HepG2 (cell line): ENCODE results near the gene CAPZB.

ENCODE experiments used
- CTCF ChIP-seq: sonication (generic); formaldehyde crosslinking; IDR thresholded peaks from 2 replicates; pipeline ENCODE4 v1.5.0; 2020; ENCODE audit warnings: mild to moderate bottlenecking, missing genetic modification reagents, moderate library complexity
- GLMP ChIP-seq: sonication (generic); formaldehyde crosslinking; IDR thresholded peaks from 2 replicates; pipeline ENCODE4 v1.9.0; 2021; ENCODE audit warnings: missing genetic modification reagents, mild to moderate bottlenecking, borderline replicate concordance
- IRF2 ChIP-seq: IDR thresholded peaks from 2 replicates; pipeline ENCODE4 v1.6.1; 2018; ENCODE audit warnings: missing genetic modification reagents, missing compliant biosample characterization
- IRF9 ChIP-seq: sonication (generic); formaldehyde crosslinking; IDR thresholded peaks from 2 replicates; pipeline ENCODE4 v1.8.0; 2022; ENCODE audit warnings: missing genetic modification reagents, mild to moderate bottlenecking, borderline replicate concordance
- MYC ChIP-seq: sonication (generic); formaldehyde crosslinking; IDR thresholded peaks from 2 replicates; pipeline ENCODE4 v1.9.0; 2021; ENCODE audit warnings: missing genetic modification reagents, borderline replicate concordance
- PBX3 ChIP-seq: sonication (generic); formaldehyde crosslinking; IDR thresholded peaks from 2 replicates; pipeline ENCODE4 v1.8.1; 2023; ENCODE audit warnings: missing genetic modification reagents, inconsistent platforms, borderline replicate concordance
- RAD21 ChIP-seq: fragments of 450-650 bp; formaldehyde crosslinking; IDR thresholded peaks from 2 replicates; pipeline ENCODE4 v1.5.0; 2020; ENCODE audit warnings: mild to moderate bottlenecking
- SMC3 ChIP-seq: IDR thresholded peaks from 2 replicates; pipeline ENCODE4 v1.6.1; 2011; ENCODE audit warnings: low read length, improper control_type of control experiment
- SP1 ChIP-seq, 2 experiments: fragments of 450-650 bp in 1 of 2; sonication (generic) in 1 of 2; formaldehyde crosslinking in 1 of 2; IDR thresholded peaks; 2 replicates each; pipeline versions ENCODE4 v1.4.0 to v1.6.1; 2016 to 2020; ENCODE audit warnings: missing genetic modification reagents in 1 of 2
- ZEB1 ChIP-seq: IDR thresholded peaks from 2 replicates; pipeline ENCODE4 v1.6.1; 2012; ENCODE audit warnings: mild to moderate bottlenecking, low read depth, inconsistent platforms; ENCODE audit not compliant: insufficient replicate concordance
- TF ChIP-seq, protein P1 (sequence below): IDR thresholded peaks from 2 replicates; pipeline ENCODE4 v1.6.1; 2016
- TF ChIP-seq, protein P2 (sequence below): sonication (generic); formaldehyde crosslinking; IDR thresholded peaks from 2 replicates; pipeline ENCODE4 v1.8.1; 2023; ENCODE audit warnings: missing genetic modification reagents, mild to moderate bottlenecking, borderline replicate concordance
- TF ChIP-seq, protein P3 (sequence below): sonication (generic); formaldehyde crosslinking; IDR thresholded peaks from 2 replicates; pipeline ENCODE4 v1.4.0; 2020; ENCODE audit warnings: missing genetic modification reagents

- TF ChIP-seq, protein P1, sequence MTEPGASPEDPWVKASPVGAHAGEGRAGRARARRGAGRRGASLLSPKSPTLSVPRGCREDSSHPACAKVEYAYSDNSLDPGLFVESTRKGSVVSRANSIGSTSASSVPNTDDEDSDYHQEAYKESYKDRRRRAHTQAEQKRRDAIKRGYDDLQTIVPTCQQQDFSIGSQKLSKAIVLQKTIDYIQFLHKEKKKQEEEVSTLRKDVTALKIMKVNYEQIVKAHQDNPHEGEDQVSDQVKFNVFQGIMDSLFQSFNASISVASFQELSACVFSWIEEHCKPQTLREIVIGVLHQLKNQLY (CRISPR knock-in tag): no peak
- TF ChIP-seq, protein P2, sequence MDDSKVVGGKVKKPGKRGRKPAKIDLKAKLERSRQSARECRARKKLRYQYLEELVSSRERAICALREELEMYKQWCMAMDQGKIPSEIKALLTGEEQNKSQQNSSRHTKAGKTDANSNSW (CRISPR knock-in tag): no peak
- no peak for TF ChIP-seq RAD21
- TF ChIP-seq, protein P3, sequence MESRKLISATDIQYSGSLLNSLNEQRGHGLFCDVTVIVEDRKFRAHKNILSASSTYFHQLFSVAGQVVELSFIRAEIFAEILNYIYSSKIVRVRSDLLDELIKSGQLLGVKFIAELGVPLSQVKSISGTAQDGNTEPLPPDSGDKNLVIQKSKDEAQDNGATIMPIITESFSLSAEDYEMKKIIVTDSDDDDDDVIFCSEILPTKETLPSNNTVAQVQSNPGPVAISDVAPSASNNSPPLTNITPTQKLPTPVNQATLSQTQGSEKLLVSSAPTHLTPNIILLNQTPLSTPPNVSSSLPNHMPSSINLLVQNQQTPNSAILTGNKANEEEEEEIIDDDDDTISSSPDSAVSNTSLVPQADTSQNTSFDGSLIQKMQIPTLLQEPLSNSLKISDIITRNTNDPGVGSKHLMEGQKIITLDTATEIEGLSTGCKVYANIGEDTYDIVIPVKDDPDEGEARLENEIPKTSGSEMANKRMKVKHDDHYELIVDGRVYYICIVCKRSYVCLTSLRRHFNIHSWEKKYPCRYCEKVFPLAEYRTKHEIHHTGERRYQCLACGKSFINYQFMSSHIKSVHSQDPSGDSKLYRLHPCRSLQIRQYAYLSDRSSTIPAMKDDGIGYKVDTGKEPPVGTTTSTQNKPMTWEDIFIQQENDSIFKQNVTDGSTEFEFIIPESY: no peak
- no peak for TF ChIP-seq IRF9
- no peak for TF ChIP-seq ZEB1
- TF ChIP-seq SP1 (IDR thresholded peaks at IDR 0.05): no peak
- TF ChIP-seq SP1 (CRISPR knock-in tag; IDR thresholded peaks at IDR 0.05): no peak
- no peak for TF ChIP-seq GLMP (CRISPR knock-in tag)
- TF ChIP-seq PBX3 (CRISPR knock-in tag): no peak
- TF ChIP-seq SMC3: no peak
- no peak for TF ChIP-seq CTCF
- TF ChIP-seq IRF2 (CRISPR knock-in tag): no peak
- TF ChIP-seq MYC (CRISPR knock-in tag): no peak
Measured at GRCh38 chr1:19493547-19493946, 8.2 kb upstream of the CAPZB start.
